OCI-LY7 (cell line): ENCODE measurements around the gene RCCD1.

Experiments used
- EZH2phosphoT487 ChIP-seq: fragments of 200-600 bp; sonication (generic); IDR thresholded peaks from 2 replicates; pipeline ENCODE4 v1.6.1; 2018; ENCODE audit warnings: low read depth, borderline replicate concordance, mild to moderate bottlenecking, mixed run types, antibody characterized with exemption, low read length, moderate library complexity, mixed read lengths
- TF ChIP-seq, protein P1 (sequence below): fragments of 200-600 bp; sonication (generic); conservative IDR thresholded peaks from 2 replicates; pipeline ENCODE4 v1.5.1; 2014; ENCODE audit warnings: mild to moderate bottlenecking, antibody characterized with exemption, low read length, moderate library complexity, mixed read lengths

DNA sequence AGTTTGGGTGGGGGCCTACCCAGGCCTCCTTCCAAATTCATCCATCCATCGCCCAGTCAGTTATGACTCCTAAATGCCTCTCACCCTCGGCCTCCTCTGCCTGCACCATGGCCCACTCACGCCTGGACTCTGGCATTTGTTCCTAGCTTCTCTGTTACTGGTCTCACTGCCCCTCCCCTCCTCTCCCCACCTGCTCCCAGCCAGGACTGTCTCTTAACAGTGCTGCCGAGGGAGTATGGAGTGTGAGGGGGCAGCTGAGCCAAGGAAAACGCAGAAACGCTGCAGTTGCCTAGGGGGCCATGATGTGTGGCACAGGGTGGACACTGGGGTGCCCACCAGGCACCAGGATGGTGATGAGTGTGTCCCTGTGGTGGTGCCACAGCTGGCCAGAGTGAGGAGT, 3.1 kb downstream of the RCCD1 start:
- TF ChIP-seq, protein P1, sequence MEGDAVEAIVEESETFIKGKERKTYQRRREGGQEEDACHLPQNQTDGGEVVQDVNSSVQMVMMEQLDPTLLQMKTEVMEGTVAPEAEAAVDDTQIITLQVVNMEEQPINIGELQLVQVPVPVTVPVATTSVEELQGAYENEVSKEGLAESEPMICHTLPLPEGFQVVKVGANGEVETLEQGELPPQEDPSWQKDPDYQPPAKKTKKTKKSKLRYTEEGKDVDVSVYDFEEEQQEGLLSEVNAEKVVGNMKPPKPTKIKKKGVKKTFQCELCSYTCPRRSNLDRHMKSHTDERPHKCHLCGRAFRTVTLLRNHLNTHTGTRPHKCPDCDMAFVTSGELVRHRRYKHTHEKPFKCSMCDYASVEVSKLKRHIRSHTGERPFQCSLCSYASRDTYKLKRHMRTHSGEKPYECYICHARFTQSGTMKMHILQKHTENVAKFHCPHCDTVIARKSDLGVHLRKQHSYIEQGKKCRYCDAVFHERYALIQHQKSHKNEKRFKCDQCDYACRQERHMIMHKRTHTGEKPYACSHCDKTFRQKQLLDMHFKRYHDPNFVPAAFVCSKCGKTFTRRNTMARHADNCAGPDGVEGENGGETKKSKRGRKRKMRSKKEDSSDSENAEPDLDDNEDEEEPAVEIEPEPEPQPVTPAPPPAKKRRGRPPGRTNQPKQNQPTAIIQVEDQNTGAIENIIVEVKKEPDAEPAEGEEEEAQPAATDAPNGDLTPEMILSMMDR, result no peak
- TF ChIP-seq EZH2phosphoT487, result no peak
